Ramos (cell line): ENCODE measurements around the gene SCTR.

Source experiments
- in situ Hi-C: fragments of 300-500 bp; cut with MboI; formaldehyde crosslinking; loops from one replicate; pipeline ENCODE4 v1.14.3; 2022; ENCODE audit warnings: low sequenced_read_pairs; ENCODE audit not compliant: unreplicated experiment

The SCTR gene

DNA sequence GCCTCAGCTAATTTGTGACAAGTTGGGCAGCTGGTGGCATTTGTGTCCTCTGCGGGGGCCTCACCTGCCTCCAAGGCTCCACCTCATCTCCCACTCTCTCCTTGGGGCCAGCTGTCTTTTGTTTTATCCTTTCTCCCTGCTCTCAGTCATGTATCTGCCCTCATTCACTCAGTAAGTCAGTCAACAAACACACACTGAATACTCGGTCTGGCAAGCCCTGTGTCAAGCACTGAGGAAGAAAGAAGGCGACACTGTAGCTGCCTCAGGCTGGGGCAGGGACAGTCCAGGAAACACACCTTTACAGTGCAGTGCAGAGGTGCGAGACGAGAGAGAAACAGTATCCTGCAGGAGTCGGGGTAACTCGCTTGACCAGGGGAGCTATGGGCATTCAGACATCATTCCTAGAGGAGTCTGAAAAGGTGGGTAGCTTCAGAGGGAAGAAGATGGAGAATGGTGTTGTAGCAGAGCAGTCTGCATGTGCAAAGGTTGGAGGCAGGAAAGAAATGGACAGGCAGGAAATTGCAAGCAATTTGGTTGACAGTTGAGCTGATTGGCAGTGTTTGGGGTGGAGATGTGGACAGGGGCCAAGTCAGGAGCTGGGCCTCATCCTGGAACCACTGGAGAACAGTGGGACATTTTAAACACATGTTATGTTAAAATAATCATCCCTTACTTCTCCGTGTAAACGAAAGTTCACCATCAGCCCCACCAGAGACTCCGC lies 34.9 kb downstream of the SCTR start:
- in situ Hi-C loops, result no loop called here

DNA sequence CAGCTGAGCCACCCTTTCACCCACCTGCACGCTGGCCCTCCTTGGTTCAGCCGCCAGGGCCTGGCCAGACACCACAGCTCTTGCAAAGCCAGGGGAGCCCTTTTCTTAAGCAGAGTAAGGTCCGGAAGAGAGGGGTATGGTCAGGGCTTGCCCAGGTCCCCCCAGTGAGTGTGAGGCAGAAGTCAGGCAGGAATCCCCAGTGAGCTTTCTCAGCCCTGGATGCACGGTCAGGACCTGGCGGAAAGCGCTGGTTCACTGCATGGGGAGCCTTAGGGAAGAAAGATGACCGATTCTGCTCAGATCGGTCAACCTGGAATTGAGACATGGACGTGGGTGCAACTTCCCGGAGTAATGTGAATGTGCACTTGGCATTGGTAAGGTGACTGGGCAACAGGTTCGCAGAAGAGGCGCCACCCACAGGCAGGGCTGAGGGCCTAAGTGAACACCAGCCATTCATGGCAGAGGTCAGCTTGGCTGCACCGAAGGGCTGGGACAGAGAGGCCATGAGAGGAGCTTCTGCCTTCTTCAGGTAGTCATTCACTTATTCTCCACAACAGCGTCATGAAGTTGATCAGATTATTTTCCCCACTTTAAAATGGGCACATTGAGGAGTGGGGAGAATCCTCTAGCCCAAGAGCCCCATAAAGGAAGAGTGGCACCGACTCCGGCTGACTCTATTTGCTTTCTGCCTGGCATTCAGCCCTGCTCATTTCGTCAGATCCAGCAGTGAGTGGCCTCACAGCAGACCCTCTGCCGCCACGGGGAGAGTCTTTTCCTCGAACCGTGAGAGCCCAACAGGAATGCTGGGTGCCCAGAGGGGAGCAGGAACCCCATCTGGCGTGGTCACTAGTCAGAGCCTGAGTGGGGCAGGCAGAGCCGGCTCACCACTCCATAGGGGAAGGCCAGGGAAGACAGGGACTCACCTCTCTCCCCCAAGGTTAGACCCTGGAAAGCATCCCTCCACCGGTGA lies 35.8 kb downstream of the SCTR start:
- in situ Hi-C loops, result no loop called here

DNA sequence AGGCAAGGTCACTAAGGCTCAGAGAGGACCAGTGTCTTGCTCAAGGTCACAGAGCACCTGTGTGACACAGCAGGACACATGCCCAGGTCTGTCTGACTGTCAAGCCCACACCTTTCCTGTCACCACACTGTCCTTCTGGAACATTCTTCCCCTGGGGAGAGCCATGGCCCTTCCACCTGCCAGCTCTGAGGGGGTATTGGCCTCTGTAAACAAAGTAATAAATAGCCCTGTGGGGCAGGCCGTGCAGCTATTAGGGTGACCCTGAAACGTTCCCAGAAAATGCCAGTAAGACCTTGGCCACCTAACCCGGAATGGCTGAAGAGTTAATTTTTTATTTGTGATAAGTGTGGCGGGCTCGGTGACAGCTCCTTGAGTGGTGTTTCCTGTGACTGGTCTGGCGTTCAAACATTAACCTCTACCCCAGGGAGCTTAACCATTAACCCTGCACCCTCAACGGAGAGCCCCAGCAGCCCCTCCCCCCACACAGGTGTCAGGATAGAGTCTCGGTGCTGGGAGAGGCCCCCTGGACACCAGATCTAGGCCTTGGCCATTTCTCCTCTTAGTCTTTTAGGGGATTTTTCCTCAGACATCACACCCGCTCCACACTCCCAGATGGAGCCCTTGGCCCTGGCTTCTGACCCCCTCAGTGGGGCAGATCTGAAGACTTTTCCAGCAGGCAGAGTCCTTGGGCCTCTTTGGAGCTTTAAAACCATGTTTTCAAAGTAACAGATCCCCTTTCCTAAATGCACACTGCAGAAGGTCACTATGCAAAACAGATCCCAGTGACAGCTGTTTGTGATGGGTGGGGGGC lies 36.6 kb downstream of the SCTR start:
- in situ Hi-C loops, result no loop called here

DNA sequence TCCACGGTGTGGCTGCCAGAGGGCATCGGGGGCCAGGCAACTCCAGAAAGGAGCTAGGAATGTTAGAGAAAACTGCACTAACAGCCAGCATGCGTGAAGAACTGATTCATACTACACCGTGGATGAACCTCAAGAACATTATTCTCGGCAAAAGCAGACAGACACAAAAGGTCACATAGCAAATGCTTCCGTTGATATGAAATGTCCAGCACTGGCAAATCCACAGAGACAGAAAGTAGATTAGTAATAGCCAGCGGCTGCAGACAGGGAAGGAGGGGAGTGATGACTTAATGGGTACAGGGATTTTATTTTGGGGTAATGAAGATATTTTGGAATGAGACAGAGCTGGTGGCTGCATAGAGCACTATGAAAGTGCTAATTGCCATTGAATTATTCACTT lies 37.4 kb downstream of the SCTR start:
- in situ Hi-C loops, result no loop called here

DNA sequence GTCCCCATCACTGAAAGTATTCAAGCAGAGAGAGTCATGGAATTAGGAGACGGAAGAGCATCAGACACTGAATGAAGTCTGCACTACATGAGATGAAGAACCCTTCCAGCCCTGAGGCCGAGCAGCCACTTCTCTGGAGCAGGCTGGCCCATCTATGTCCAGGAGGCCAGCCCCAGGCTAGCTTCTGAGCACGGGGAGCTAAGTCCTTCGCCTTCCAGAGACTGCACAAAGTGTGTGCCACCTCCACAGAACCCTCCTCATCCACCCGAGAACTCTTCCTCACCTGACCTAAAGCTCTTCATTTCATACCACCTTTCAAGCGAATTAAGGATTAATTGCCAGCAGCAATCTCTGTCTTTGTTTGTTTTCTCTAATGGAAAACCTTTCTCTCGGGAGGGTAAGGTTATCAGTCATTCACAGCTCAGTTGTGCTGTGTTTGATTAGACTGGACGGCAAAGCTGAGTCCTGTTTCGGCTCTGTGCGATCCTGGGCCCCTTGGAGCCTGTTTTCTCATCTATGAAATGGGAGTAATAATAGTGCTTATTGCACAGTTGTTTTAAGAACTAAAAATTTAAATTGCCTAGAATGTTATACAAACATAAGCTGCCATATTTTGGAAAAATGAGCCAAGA lies 38.0 kb downstream of the SCTR start:
- in situ Hi-C loops, result no loop called here

DNA sequence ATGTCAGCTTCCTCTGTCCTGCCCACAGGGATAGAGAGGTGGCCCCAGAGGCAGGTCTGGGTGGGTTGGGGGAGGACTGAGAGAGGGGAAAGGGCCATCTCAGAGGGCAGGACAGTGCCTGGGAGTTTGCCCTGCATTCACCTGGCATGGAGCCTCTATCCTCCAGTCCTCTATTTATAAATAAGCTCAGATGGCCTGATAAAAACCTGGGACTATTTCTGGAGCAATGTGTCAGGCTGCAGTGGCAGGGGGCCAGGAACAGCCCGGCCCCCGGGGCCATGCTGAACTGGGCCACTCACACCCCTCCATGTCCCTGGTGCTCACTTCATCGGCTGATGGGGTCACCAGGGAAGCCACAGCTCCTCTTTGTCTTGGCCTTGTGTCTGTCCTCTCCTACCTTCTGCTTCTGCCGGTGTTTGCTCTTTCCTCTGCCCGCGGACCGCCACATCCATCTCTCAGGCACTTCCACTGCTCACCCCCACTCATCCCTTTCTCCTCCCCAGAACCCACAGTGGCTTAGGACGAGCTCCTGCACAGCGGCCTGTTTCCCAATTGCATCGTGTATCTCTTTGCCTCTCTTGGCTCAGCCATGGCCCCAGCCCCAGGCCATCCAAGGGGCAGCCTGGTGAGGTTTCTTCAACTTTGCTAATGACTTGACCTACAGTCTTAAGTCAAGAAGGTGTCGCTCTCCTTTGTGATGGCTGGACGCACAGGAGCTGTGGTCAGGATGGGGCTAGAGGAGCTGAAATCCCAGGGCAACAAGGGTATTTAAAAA lies 38.8 kb downstream of the SCTR start:
- in situ Hi-C loops, result no loop called here

DNA sequence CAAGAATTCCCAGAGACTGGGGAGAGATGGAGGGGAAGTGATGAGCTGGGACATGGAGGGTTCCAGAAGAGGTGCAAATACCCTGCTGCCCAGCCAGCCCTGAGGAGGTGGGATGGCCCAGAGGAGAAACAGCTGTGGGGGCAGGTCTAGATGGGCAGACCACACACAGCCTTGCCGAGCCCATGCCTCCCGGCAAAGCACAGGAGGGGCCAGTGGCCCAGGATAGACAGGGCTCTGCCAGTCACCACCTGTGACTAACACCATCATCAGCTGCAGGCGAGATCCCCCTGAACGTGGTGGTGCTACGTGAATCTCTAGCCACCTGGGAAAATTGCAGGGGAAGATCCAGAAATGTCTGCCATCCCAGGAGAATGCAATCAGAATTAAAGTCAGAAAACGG lies 39.4 kb downstream of the SCTR start:
- in situ Hi-C loops, result no loop called here

DNA sequence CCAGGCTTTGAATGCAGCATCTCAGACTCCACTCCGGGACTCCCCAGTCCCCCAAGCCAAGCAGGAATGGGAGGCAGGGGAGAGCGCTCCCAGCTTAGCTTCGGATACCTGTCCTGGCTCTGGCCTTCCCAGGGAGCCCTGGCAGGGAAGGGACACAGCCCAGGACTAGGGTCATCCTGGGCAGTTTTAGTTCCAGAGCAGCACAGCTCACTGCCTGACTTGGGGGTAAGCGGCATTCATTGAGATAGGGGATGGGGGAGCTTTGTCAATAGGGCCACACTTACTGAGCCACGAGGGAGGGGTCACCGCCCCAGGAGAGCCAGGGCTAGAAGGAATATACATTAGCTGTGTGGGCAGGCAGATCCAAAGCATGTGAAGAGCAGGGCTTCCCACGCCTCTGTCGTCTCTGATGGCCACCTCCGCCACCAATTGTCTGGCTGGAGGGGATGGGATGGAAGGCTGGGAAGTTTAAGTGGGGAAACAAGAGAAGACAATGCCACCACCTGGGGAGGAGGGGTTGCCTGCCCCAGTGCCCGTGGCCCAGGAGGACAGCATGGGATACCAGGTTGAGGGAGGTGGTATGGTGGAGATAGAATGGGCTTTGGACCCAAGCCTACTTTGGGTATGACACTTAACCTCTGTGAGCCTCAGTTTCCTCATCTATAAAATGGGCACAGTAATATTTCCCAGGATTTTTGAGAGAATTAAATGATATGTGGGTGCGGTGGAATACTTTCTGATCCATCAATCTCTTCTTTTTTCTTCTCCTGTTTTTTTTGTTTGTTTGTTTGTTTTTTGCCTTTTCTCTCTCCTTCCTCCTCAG lies 40.2 kb downstream of the SCTR start:
- in situ Hi-C loops, result no loop called here

DNA sequence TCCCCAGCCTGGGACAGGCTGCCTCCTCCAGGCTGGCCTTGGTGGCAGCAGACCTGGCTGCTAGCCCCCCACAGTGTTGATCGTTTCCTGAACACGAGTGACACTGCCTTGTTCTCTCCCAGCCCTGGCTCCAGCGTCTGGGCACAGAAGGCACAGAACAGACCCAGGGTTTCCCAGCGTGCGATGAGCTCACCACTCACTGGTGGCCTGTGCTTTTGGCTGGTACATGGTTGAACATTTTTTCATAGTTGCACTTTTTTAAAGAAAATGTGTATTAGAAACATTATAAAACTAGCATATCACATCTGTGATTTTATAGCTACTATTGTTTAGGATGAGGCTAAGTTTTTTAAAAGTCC lies 40.9 kb downstream of the SCTR start:
- in situ Hi-C loops, result no loop called here

DNA sequence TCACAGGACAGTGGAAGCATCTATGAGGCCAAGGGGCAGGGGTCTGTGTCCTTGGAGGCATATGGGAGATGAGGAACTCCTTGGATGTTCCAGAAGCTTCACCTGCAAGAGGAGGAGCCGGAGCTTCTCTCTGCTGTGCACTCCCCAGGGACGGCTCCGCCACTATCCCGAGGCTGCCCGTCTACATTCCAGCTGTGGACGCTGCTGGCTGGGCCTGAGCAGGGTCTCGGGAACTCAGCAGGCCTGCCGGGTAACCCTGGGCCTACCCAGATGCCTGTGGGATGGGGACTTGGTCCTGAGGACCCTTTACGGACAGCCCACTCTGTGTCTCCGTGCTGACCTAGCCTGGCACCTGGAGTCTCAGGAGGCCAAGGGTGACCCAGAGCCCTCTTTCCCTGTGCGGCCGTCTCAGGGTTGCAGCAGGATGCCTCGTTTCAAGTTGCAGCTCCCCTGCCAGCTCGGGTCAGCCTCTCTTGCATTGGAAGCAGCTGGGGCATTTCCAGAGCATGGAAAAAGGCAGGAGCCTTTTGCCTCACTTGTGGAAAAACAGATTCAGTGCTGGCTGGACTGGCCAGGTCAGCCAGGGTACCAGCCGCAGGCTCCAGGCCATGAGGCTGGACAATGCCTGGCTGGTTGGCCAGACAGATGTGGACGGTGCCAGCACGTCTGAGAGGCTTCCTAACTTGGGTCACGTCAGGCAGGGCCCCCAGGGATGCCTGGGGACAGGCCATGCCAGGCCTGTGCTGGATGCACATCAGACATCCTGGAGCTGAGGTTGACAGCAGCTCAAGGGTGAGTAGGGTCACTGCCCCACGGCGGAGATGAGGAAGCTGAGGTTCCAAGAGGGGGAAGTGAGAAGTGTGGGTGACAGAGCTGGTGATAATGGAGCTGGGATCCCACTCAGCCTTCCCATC lies 41.5 kb downstream of the SCTR start:
- in situ Hi-C loops, result no loop called here

DNA sequence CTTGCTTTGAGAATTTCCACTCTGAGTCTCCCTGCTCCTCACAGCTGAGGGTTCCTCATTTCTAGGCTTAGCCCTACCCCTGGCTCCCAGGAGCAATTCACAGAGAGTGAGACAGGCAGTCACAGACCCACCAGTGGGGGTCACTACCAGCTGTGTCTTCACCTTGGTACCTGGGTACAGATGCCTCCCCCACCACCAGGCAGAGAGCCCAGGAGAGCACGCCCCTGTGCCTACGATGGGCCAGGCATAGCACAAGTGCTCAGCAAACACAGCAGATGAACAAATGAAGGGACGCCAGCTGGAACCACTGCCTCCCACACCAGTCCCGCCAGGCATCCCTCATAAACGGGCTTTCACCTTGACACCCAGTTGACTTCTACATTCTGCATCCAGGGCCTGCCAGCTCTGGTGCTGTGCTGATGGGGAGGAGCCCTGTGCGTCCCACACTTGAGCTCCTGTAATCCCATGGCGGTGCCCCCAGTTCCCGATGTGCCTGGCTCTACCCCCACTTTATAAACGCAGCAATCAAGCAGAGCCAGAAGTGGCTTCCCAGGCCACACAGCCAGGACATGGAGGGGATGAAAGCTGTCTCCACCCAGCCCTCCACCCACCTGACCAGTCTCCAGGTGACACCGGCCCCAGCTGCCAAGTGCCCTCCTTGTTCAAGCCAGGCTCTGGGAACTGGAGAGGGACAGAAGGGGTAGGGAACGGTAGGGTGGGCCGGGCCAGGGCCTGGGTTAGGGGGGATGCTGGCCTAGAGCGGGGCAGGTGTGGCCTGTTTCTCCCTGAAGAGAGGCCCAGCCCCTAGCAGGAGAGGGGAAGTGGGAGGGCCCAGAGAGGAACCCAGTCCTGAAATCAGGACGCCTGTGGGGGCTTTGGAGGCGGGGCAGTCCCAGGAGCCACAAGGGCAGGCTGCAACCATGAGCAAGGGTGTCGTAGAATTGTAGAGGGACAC lies 42.5 kb downstream of the SCTR start:
- in situ Hi-C loops, result no loop called here

DNA sequence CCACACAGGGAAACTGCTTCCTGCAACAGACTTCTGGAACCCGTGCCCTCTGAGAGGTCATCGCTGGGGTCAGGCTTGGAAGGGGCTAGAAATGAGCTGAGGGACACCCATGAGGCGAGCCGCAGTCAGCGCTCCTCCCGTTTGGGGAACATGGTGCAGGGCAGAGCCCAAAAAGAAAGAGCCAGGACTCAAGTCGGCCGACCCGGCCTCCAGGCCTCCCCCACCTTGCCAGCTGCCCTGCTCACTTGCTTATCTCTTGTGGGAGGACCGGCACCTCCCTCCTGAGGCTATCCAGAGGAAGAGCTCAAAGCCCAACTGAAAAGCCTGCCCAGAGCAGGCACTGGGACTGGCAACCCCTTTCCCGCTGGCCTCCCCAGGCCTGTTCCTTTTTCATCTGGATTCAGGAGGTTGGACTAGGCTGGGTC lies 43.6 kb downstream of the SCTR start:
- in situ Hi-C loops, result no loop called here

DNA sequence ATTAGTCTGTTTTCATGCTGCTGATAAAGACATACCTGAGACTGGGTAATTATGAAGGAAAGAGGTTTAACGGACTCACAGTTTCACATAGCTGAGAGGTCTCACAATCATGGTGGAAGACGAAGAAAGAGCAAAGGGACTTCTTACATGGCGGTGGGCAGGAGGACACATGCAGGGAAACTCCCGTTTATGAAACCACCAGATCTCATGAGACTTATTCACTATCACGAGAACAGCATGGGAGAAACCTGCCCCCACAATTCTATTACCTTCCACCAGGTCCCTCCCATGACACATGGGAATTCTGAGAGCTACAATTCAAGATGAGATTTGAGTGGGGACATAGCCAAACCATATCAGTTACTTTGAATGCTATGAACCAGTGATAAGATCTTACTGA lies 44.1 kb downstream of the SCTR start:
- in situ Hi-C loops, result no loop called here

DNA sequence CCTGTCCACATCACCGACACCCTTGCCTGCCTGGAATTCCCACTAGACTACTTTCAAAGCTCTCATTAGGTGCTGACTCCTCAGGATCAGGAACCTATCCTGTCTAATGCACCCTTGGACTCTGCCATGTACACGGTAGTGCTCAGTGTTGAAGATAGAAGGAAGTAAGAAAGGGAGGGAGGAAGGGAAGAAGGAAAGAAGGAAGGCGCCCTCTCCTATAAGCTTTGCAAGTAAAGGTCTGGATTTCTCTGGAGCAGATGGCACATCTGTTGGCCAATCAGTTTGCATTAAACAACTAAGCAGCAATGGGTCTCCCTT lies 45.3 kb downstream of the SCTR start:
- in situ Hi-C loops, result loop anchor here (5.0 kb wide), 1 partner anchor 597 kb away; no protein-coding TSS in a partner anchor

DNA sequence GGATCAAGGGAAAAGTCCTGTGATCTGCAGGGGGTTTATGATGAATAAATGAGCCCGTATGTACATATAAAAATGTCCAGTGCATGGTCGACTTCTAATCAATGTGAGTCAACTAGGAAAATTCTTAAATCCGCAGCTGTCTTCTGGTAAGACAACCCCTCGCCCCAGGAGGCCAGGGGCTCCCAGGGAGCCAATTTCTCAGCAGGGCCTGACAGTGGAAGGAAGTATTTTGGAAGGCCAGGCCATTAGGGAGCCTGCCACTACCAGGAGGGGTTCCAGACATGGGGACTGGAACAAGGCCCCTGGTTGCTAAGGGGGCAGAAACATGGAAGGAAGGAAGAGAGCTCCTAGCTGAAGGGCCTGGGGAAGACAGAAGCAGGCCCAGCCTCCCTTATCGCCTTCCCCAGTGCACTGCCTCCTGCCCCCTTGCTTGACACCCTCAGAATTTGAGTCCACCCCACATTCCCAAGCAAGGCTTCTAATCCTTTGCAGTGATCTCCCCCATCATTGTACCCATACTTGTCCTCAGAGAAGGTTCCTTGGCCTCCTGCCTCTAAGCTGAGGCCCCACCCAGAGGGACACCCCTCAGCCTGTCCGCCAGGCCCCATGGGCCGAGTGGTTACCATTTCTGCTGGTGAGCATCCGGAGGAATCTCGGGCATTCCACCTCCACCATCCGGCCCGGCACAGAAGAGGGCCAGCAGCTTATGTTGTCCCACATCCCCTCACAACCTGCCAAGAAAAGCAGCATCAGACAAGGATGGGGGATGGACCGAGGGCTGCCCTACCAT lies 45.9 kb downstream of the SCTR start:
- in situ Hi-C loops, result loop anchor here (5.0 kb wide), 1 partner anchor 596 kb away; no protein-coding TSS in a partner anchor

DNA sequence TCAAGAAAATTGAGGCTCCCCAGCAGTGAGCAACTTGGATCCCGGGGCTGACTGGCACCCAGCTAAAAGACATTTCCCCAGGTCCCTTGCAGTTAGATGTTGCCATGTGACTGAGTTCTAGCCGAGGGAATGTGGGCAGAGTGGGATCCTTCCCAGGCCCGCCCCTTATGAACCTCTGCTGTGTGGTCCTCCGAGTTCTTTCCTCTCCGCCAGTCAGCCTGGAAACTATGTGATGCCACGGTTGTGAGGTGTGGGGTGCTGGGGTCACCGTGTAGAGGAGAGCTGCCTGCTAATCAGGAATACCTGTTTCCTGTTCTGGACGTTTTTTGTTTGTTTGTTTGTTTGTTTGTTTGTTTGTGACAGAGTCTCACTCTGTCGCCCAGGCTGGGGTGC lies 47.2 kb downstream of the SCTR start:
- in situ Hi-C loops, result loop anchor here (5.0 kb wide), 1 partner anchor 595 kb away; no protein-coding TSS in a partner anchor
